PC-9 (cell line): ENCODE data around the gene OR4D1. TPM values are rescaled to one million over a fixed set of nuclear protein-coding genes. Genes with fewer than 3 reads are reported as not detected.

Source experiments
- BruUV-seq: library from RNA; stranded (reverse); fragments of 400-500 nt; replicated peaks from 2 replicates; lab custom pipeline; 2021; lab: Mats Ljungman, UMichigan
- CTCF ChIA-PET: fragments of 300-600 bp; sonication (Branson Sonifier 250); formaldehyde crosslinking; loops from one replicate; lab custom pipeline; 2022; ENCODE audit warnings: antibody characterized with exemption; lab: Charles Lee
- POLR2A ChIA-PET: fragments of 300-600 bp; sonication (Branson Sonifier 250); formaldehyde crosslinking; loops from one replicate; lab custom pipeline; 2022; ENCODE audit warnings: antibody characterized with exemption; ENCODE audit not compliant: unreplicated experiment; lab: Charles Lee
- DNase-seq, 2 experiments: peaks; one replicate each; pipeline versions ENCODE4 v3.0.0 to v3.0.0-alpha.2; 2015 to 2022; ENCODE audit warnings: mixed read lengths in 1 of 2
- H2AFZ ChIP-seq: fragments of 200-600 bp; sonication (generic); 2 replicates; pipeline ENCODE4 v1.8.1; 2017; ENCODE audit warnings: antibody characterized with exemption
- H3F3A ChIP-seq: fragments of 200-600 bp; sonication (generic); 2 replicates; pipeline ENCODE4 v1.8.1; 2017; ENCODE audit warnings: antibody characterized with exemption, mild to moderate bottlenecking, low read depth; ENCODE audit not compliant: insufficient read depth
- H3K27ac ChIP-seq: fragments of 200-600 bp; sonication (generic); 2 replicates; pipeline ENCODE4 v1.6.1; 2016; ENCODE audit warnings: mixed run types
- H3K27me3 ChIP-seq: fragments of 200-600 bp; sonication (generic); 2 replicates; pipeline ENCODE4 v1.6.1; 2016; ENCODE audit warnings: low read depth, mixed run types; ENCODE audit not compliant: insufficient read depth
- H3K36me3 ChIP-seq: fragments of 200-600 bp; sonication (generic); 2 replicates; pipeline ENCODE4 v1.6.1; 2016; ENCODE audit warnings: low read depth, mixed run types
- H3K4me1 ChIP-seq: fragments of 200-600 bp; sonication (generic); replicated peaks from 2 replicates; pipeline ENCODE4 v1.6.1; 2016; ENCODE audit warnings: mixed run types; ENCODE audit not compliant: insufficient read depth
- H3K4me2 ChIP-seq: fragments of 200-600 bp; sonication (generic); 2 replicates; pipeline ENCODE4 v1.6.1; 2017; ENCODE audit warnings: mixed run types
- H3K4me3 ChIP-seq: fragments of 200-600 bp; sonication (generic); 2 replicates; pipeline ENCODE4 v1.6.1; 2016; ENCODE audit warnings: mixed run types
- H3K79me2 ChIP-seq: fragments of 200-600 bp; sonication (generic); 2 replicates; pipeline ENCODE4 v1.6.1; 2017; ENCODE audit warnings: low read depth, mixed run types
- H3K9me2 ChIP-seq: fragments of 200-600 bp; sonication (generic); 2 replicates; pipeline ENCODE4 v1.8.1; 2017; ENCODE audit warnings: mild to moderate bottlenecking; ENCODE audit not compliant: insufficient read depth
- H3K9me3 ChIP-seq: fragments of 200-600 bp; sonication (generic); 2 replicates; pipeline ENCODE4 v1.8.1; 2016; ENCODE audit warnings: low read depth; ENCODE audit not compliant: insufficient read depth
- H4K20me1 ChIP-seq: fragments of 200-600 bp; sonication (generic); 2 replicates; pipeline ENCODE4 v1.8.1; 2017; ENCODE audit not compliant: insufficient read depth
- CTCF ChIP-seq: fragments of 200-600 bp; sonication (generic); conservative IDR thresholded peaks from 2 replicates; pipeline ENCODE4 v1.6.1; 2017; ENCODE audit warnings: mixed run types, antibody characterized with exemption, mild to moderate bottlenecking, moderate library complexity
- EZH2 ChIP-seq: fragments of 200-600 bp; sonication (generic); IDR thresholded peaks from 2 replicates; pipeline ENCODE4 v1.8.0; 2017; ENCODE audit warnings: antibody characterized with exemption, low read depth
- intact Hi-C: fragments of 100-400 bp; cut with micrococcal nuclease; formaldehyde crosslinking; loops from one replicate; pipeline ENCODE4 v1.10.0; 2022; ENCODE audit not compliant: unreplicated experiment
- total RNA-seq: library from RNA; stranded (reverse); gene quantifications from 2 replicates; pipeline ENCODE4 v1.2.3, GENCODE V29; 2021

OR4D1 gene
- total RNA-seq, 1 experiment from 2014 or later: not detected

GRCh38 chr17:58161566-58161965 is 13.4 kb downstream of the OR4D1 start:
- Histone ChIP-seq H3K9me2 (0 out of 2 replicates have a peak, but pooled peaks cover 3% of the 10 kb centered on the region), H3K27ac (no peak overlapping the region), H3K4me3 (no peak overlapping the region), H3K27me3 (peaks cover 89% of the 10 kb centered on the region), H3K79me2 (no peaks in the 10 kb centered on the region), H3K4me1 (no peaks in the 10 kb centered on the region), H3K4me2 (no peak overlapping the region), H4K20me1 (no peaks in the 10 kb centered on the region), H3K9me3 (no peaks in the 10 kb centered on the region), H3K36me3 (no peaks in the 10 kb centered on the region), H2AFZ (no peak overlapping the region), H3F3A (no peaks in the 10 kb centered on the region)
- intact Hi-C loops: no loop called here
- no peak for TF ChIP-seq EZH2
- no peak for TF ChIP-seq CTCF
- no TSS peak for BruUV-seq
- CTCF ChIA-PET: no interaction called here
- no peak for DNase-seq
- POLR2A ChIA-PET: no interaction called here

DNA sequence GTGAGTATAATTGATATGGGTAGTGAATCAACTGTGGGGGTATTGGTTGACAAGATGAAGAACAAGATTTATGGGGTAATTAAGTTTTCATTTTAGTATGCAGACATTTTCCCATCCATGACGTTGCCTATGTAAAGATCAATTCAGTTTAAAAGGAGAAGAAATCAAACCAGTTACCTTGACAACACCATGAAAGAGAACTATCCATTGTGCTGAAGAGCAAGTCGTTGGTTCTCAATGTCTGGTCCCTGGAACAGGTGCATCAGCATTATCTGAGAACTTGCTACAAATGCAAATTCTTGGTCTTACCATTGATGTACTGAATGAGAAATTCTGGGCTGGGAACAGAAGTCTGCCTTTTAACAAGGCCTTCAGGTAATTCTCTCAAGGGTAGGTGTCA is 17.8 kb downstream of the OR4D1 start:
- H3K36me3 ChIP-seq: no peaks in the 10 kb centered on the region
- H3F3A ChIP-seq: no peaks in the 10 kb centered on the region
- no peak for TF ChIP-seq EZH2
- no peak for TF ChIP-seq CTCF
- no peak overlapping the region for H3K4me2 ChIP-seq
- POLR2A ChIA-PET: no interaction called here
- no peaks in the 10 kb centered on the region for H3K9me3 ChIP-seq
- H3K79me2 ChIP-seq: no peaks in the 10 kb centered on the region
- no peak overlapping the region for H3K4me3 ChIP-seq
- no peak overlapping the region for H2AFZ ChIP-seq
- H4K20me1 ChIP-seq: no peaks in the 10 kb centered on the region
- no peak overlapping the region for H3K27ac ChIP-seq
- H3K4me1 ChIP-seq: no peaks in the 10 kb centered on the region
- no TSS peak for BruUV-seq
- H3K27me3 ChIP-seq: peaks cover 93% of the 10 kb centered on the region
- H3K9me2 ChIP-seq: 0 out of 2 replicates have a peak, but pooled peaks cover 3% of the 10 kb centered on the region
- DNase-seq: no peak
- CTCF ChIA-PET: no interaction called here
- intact Hi-C loops: no loop called here

GRCh38 chr17:58166682-58167081 is 18.5 kb downstream of the OR4D1 start, which contains the start of gene OR4D2:
TSS of gene OR4D2 (plus strand) at chr17:58166982. CDS start at chr17:58169656, 2,674 bp downstream.
- BruUV-seq: no TSS peak
- Histone ChIP-seq H3K27ac (no peak within 1 kb of the TSS), H2AFZ (no peak within 1 kb of the TSS), H3K9me2 (0 out of 2 replicates have a peak, but pooled peaks cover 3% of the 10 kb centered on the region), H4K20me1 (no peaks in the 10 kb centered on the region), H3K4me1 (no peaks in the 10 kb centered on the region), H3K27me3 (peaks cover 92% of the 10 kb centered on the region), H3K4me3 (no peak within 1 kb of the TSS), H3K9me3 (no peaks in the 10 kb centered on the region), H3K4me2 (no peak within 1 kb of the TSS), H3K36me3 (no peaks in the 10 kb centered on the region), H3F3A (no peaks in the 10 kb centered on the region), H3K79me2 (no peaks in the 10 kb centered on the region)
- DNase-seq: no peak
- CTCF ChIA-PET: no interaction called here
- TF ChIP-seq EZH2 (no peak), CTCF (no peak)
- POLR2A ChIA-PET: no interaction called here
- intact Hi-C loops: no loop called here
